Measurements from ENCODE around the gene BOD1.
A peak's percentile ranks its signal among the peaks of the same experiment; 100 is the strongest.

BOD1 gene

GRCh38 chr5:173640156-173640804 is 23.8 kb upstream of the BOD1 start:
- no peak for DNase-seq

GRCh38 chr5:173638126-173639040 is 21.9 kb upstream of the BOD1 start:
- no peak for DNase-seq

GRCh38 chr5:173637340-173637739 is 20.9 kb upstream of the BOD1 start:
- DNase-seq = no peak

GRCh38 chr5:173634465-173634983 is 18.1 kb upstream of the BOD1 start:
- DNase-seq = no peak

- no peak for DNase-seq
Measured at GRCh38 chr5:173633304-173633703, 16.9 kb upstream of the BOD1 start.

- DNase-seq = no peak
Measured at GRCh38 chr5:173631478-173631877, 15.0 kb upstream of the BOD1 start.

GRCh38 chr5:173630724-173631365 is 14.4 kb upstream of the BOD1 start:
- DNase-seq = no peak

GRCh38 chr5:173629628-173630027 is 13.2 kb upstream of the BOD1 start:
- no peak for DNase-seq

- DNase-seq = no peak
Measured at GRCh38 chr5:173628501-173628900, 12.1 kb upstream of the BOD1 start.

- no peak for DNase-seq
Measured at GRCh38 chr5:173627860-173628392, 11.5 kb upstream of the BOD1 start.

GRCh38 chr5:173627271-173627670 is 10.8 kb upstream of the BOD1 start:
- DNase-seq = no peak

GRCh38 chr5:173626505-173626820 is 10.0 kb upstream of the BOD1 start:
- DNase-seq = no peak

GRCh38 chr5:173625673-173626504 is 9.4 kb upstream of the BOD1 start:
- peak; percentile 25 for DNase-seq

- no peak for DNase-seq
Measured at GRCh38 chr5:173625261-173625660, 8.8 kb upstream of the BOD1 start.

GRCh38 chr5:173624282-173624681 is 7.8 kb upstream of the BOD1 start:
- DNase-seq = no peak

- no peak for DNase-seq
Measured at GRCh38 chr5:173623789-173624188, 7.3 kb upstream of the BOD1 start.

GRCh38 chr5:173623296-173623771 is 6.9 kb upstream of the BOD1 start:
- DNase-seq = no peak

GRCh38 chr5:173622183-173623047 is 6.0 kb upstream of the BOD1 start:
- no peak for DNase-seq

GRCh38 chr5:173620784-173621183 is 4.3 kb upstream of the BOD1 start:
- DNase-seq = no peak

- DNase-seq = peak; percentile 36
Measured at GRCh38 chr5:173618927-173619519, 2.6 kb upstream of the BOD1 start.
